GM12878 (cell line): ENCODE data around the gene GPC3.

Experiments
- BACH1 ChIP-seq: fragments of 450-650 bp; IDR thresholded peaks from 2 replicates; pipeline ENCODE4 v1.6.1; 2017; ENCODE audit warnings: mild to moderate bottlenecking, borderline replicate concordance
- BCL11A ChIP-seq: IDR thresholded peaks from 2 replicates; pipeline ENCODE4 v1.6.1; 2011; ENCODE audit warnings: low read depth, low read length
- CEBPB ChIP-seq, 2 experiments: fragments of 150-350 bp in 1 of 2; IDR thresholded peaks; 2 replicates each; pipeline ENCODE4 v1.6.1; 2012 to 2014; ENCODE audit warnings: low read depth in 2 of 2, low read length in 2 of 2, borderline replicate concordance in 1 of 2, inconsistent platforms in 1 of 2
- CREB1 ChIP-seq: IDR thresholded peaks from 2 replicates; pipeline ENCODE4 v1.6.1; 2012; ENCODE audit warnings: low read depth, mild to moderate bottlenecking, inconsistent platforms
- FOXM1 ChIP-seq: IDR thresholded peaks from 2 replicates; pipeline ENCODE4 v1.6.1; 2012; ENCODE audit warnings: low read depth, mild to moderate bottlenecking, inconsistent platforms, low read length, moderate library complexity
- ZBTB40 ChIP-seq: fragments of 450-650 bp; IDR thresholded peaks from 2 replicates; pipeline ENCODE4 v1.6.1; 2016; ENCODE audit warnings: mild to moderate bottlenecking, moderate library complexity, borderline replicate concordance

GRCh38 chrX:133598601-133599335, 386.6 kb downstream of the GPC3 start:
- TF ChIP-seq CREB1 (no peak), FOXM1 (no peak), BCL11A (no peak), BACH1 (no peak), CEBPB (IDR thresholded peaks at IDR 0.05; ENCODE audit: borderline replicate concordance in 1 of 2, low read depth in 2 of 2, low read length in 2 of 2) (no peak), ZBTB40 (no peak)
